Effector CD8-positive, alpha-beta T cell (primary cell): ENCODE results near the gene CD274.
"Not testable (repeated sequence)": the region's sequence is repeated elsewhere in the genome, so short reads cannot be mapped to it uniquely, and the experiment has no call there.

Source experiments
- DNase-seq: peaks from one replicate; lab custom pipeline; 2025; lab: John Stamatoyannopoulos, UW

The CD274 gene

DNA sequence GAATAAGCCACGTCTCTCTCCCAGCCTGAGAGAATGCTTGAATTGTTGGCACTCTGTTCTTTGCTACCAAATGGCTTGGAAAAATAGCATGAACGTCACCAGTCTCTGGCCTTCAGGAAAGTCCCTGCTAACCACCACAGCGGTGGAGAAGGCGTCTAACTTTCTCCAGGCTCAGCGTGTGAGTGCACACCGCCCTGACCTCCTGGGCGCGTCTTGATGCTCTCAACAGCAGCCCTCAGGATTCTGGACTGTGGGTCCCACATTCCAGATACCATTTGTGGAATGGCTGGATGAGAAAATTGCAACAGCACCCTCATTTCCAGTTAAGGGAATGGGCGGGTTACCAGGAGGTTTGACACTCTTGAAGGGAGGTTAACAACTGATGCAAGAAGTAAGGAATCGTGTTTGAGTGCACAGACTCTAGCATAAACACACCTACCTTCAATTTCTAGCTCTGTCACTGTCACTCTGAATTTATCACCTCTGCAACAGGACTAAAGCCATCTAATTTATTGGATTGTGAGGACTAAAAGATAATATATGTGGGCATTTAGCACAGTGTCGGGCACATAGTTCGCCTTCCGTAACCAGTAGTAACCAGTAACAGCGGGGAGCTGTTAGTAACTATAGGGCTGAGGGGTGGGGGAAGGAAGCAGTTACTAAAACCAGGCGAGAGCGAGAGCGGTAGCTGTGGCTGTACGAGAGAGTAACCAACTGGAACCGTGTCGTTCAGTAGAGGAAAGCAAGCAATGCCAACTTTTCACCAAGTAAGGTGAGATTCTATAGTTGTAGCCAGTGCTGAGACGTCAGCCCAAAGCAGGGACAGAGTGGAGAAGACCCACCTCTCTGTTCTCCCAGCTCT is 11.8 kb upstream of the CD274 start:
- DNase-seq: peak; percentile 16

DNA sequence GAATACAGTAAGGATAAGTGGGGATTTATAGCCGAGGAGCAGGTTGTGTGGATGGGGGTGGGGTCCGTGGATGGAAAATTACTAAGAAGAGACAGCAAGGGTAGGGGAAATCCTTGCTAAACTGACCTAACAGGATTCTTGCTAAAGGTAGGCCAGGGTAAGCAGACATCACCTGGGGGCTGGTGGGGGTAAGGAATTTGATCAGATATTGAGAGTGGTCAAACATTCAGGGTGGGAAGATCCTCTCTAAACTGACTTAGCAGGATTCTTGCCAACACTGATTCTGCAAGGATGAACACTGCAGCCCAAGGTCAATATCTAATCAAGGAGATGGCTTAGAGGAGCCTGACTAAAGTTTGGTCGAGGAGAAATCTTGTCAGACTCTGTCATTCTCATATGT is 9.9 kb upstream of the CD274 start:
- no peak for DNase-seq

DNA sequence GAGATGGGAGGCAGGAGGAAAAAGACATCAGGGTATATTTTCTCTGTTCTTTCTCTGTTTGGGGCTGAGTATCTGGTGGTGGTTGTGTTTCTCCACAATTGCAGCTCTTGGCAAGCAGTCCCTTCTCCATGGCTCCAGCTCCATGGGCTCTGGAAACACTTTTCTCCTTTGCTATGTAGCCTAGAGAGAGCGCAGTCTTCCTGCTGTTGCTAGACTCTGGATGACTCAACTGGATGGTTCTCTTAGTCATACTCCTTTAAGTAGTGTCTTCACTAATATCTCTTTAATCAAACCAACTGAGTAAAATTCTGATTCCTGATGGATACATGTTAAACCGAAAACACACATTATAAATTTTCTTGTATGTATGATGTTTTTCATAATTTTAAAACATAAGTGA is 9.3 kb upstream of the CD274 start:
- DNase-seq: no peak

DNA sequence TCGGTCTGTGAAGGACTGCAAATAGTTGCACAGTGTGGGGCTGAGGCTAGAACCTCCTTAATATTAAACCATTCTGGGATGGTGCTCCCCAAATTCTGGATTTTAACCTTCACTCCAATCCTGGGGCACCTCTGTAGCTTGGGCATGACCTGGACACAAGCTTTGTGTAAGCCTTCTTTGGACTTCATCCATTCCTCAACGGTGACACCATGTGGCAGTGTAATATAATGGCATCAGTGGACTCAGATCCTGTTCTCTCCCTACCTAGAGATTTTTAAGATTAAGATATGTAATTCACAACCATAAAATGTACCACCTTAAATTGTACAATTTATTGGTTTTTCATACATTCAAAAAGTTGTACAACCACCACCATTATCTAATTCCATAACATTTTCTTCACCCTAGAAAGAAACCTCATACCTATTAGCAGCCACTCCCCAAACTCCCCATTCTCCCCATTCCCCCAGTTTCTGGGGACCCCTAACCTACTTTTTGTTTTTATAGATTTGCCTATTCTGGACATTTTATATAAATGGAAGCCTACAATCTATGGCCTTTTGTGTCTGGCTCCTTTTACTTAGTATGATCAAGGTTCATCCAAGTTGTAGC is 7.8 kb upstream of the CD274 start:
- DNase-seq: no peak

DNA sequence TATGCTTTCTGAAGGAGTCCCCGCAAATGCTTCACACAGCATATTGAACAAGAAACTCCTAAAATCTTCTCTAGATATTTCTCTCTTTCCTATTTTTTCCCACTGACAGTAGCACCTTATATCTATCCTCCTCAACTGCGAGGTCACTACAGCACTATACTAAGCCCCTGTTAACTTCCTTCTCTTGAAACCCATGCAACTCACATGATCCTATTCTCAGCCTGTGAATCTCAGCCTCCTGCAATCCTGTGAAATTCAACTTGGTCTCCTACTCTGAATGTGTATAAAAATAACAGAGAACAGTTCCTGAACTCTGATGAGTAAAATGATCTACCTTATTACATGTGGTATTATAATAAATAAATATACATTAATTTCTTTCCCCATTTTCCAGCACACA is 6.5 kb upstream of the CD274 start:
- DNase-seq: no peak

DNA sequence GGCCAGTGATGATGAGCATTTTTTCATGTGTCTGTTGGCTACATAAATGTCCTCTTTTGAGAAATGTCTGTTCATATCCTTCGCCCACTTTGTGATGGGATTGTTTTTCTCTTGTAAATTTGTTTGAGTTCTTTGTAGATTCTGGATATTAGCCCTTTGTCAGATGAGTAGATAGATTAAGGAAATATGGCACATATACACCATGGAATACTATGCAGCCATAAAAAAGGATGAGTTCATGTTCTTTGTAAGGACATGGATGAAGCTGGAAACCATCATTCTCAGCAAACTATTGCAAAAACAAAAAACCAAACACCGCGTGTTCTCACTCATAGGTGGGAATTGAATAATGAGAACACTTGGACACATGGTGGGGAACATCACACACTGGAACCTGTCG is 5.2 kb upstream of the CD274 start:
- DNase-seq: not testable (repeated sequence)

DNA sequence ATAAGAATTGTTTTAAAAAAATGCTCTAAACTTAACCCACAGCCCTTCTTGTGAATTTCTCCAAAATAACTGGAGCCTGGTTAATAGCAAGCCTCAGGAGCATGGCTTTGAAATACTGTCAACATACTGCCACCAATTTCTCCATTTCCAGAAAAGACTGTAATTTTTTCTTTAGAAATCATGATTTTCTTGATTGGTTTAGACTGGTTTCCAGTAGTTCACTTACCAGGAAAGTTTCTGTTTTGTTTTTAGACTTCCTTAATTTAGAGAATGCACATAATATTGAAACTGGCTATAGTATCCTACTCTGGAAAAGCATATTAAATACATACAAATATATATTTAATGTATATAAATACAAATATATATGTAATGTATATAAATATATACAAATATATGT is 4.5 kb upstream of the CD274 start:
- no peak for DNase-seq

DNA sequence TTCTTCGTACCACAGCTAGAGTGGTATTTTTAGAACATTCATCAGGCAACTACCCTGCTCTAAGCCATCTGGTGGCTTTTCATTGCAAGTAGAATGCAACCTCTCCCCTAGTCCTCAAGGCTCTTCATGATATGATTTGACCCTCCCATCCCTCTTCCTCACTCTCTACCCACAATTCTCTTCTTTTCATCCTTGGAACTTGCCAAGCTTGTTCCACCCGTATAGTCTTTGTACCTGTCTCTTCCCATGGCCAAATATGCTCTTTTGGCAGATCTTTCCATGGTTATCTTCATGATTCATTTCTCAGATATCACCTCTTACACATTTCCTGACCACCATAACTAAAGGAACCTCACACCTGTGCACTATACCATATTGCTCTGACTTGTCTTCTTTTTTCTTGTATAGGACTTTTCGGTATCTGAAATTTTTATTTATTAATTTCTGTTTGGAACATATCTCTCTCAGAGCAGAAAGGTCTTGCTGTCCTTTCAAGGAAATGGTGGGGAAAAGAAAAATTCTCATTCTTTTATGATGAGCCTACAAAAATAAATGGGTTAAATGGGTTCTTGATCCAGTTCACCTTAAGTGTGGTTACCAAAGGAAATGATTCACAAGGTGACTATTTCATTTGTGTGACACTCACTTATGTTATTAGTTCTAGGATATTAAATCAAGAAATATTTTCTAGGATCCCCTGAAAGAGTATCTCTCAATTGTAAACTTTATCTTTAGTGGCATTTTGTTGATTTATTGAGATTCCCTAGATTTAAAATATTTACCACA is 3.7 kb upstream of the CD274 start:
- no peak for DNase-seq

DNA sequence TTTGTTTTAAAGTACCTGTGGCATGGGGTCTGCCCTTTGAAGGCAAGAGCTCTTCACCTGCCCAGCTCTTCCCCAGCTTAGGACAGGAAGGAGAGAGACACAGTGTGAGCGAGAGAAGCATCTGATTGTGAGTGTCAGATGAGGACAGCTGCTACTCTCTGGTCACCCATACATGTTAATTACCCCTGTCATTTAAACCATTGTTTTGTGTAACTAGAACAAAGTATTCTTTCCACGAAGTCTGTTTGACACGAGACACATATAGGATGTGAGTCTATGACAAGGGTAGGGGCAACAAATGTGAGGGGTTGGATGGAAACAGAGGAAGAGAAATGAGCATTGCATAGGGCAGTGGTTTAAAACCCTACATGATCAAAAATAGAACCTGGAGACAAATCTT is 3.0 kb upstream of the CD274 start:
- no peak for DNase-seq

DNA sequence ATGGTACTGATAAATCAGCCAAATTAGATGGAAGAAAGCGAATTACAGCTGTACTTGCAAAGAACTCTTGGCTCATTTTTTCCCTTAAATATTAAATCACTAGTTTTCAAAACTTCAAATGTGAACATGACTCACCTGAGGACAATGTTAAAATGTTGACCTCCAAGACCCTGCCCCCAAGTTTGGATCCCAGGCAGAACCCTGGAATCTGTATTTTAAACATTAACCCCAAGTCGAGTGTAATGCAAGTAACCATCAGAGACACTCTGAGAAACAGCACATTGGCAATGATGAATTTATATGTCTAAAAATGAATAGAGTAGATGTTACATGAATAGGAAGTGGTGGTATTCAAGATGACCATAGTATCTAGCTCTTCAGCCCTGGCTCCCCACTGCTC is 2.3 kb upstream of the CD274 start:
- no peak for DNase-seq

DNA sequence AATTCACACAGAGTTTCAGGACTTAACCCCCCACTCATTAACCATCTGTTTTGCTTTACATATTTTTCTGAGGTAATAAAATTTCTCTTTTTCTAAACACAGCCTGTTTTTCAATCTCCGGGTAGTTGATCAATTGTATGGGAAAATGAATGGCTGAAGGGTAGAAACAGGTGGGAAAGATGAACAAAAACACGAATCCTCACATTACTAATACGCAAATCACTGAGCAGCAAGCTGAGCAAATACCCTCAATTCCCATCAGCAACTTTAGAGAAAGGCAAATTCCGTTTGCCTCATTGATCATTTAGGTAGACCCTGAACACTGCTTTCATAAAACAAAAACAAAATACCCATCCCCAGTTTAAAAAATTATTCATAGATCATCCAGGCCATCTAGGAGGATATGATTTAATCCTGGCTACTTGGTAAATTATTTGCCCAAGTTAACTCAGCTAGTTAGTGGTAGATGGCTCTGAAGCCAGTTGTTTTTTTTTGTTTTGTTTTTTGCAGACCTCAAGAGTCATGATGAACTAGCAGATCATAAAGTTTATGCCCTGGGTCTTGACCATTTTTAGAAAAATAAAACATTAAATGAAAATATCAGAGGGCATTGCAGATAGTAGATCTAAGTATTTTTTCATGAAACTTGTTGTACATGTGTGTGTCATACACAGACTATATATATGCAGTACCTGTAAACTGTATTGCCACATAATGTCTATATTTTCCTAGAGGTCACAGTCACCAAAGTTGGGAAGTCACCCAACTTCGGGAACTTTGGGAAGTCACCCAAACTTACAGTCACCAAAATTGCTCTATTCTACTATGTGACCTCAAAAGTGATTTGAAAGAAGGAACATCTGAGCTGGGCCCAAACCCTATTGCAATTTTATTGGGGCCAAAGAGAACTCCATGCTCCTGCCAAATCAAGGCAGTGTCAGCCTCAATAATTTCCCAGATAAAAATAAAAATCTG is 1.6 kb upstream of the CD274 start:
- no peak for DNase-seq

DNA sequence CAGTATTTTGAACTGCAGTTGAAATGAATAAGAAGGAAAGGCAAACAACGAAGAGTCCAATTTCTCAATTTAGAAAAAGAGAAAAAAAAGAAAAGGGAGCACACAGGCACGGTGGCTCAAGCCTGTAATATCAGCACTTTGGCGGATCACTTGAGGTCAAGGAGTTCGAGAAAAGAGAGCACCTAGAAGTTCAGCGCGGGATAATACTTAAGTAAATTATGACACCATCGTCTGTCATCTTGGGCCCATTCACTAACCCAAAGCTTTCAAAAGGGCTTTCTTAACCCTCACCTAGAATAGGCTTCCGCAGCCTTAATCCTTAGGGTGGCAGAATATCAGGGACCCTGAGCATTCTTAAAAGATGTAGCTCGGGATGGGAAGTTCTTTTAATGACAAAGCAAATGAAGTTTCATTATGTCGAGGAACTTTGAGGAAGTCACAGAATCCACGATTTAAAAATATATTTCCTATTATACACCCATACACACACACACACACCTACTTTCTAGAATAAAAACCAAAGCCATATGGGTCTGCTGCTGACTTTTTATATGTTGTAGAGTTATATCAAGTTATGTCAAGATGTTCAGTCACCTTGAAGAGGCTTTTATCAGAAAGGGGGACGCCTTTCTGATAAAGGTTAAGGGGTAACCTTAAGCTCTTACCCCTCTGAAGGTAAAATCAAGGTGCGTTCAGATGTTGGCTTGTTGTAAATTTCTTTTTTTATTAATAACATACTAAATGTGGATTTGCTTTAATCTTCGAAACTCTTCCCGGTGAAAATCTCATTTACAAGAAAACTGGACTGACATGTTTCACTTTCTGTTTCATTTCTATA is 602 bp upstream of the CD274 start:
- DNase-seq: no peak

DNA sequence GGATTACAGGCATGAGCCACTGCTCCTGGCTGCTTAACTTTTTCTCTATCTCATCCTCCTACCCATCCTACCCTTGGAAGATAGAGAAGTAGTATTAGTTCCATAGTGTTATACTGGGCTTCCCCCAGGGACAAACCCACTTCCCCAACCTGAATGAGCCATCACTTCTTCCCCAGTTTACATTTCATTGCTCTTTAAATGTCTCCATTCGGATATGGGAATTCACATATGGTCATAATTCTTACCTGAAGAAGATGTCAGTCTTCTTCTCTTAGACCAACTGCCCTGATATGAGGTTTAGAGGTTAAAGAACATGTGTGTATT is 1.9 kb downstream of the CD274 start:
- no peak for DNase-seq

DNA sequence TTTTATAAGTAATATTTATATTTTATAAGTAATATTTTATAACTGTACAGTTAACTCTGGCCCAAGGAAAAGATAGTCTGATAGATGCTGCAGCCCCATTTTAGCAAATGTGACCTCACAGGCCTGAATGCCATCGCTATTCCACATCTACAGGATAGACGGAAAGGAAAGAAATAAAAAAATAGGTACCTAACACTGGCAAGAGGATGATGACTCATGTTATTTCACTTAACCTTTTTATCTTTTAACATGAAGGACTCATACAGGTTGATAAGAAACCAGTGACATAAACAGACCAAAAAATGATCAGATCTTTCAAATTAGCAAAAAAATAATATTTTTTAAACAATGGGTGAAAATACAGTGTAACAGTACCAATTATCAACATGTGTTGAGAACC is 2.7 kb downstream of the CD274 start:
- no peak for DNase-seq

DNA sequence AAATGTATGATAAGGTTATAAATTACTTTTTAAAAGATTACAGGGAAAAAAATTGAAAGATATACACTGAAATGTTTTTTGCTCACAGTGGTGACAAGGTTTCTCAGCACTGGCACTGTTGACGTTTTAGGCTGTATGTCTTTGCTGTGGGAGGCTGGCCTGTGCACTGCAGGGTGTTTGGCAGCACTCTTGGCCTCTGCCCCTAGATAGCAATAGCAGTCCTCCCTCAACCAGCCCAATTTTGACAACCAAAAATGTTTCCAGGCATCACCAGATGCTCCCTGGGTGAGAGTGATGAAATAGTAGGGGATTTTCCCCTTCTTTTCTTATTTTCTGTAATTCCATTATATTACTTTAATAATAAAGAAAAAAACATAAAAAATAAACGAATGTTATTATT is 3.3 kb downstream of the CD274 start:
- DNase-seq: no peak

DNA sequence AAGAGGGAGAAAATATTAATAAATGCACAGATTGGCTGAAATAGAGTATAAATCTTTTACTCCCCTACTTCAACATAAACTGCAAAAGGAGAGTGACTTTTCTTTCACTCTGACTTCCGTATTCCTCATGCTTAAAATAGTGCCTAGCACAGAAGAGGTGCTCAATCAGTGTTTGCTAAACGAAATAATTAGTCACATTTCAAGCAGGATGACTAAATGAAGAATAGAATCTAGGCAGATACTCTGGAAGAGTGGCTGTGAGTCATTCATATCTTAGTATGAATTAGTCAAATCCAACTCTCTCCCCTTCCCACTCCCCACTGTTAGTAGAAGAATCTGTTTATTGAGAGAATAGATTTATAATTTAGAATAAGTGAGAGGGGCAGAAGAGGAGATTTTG is 4.8 kb downstream of the CD274 start:
- no peak for DNase-seq

DNA sequence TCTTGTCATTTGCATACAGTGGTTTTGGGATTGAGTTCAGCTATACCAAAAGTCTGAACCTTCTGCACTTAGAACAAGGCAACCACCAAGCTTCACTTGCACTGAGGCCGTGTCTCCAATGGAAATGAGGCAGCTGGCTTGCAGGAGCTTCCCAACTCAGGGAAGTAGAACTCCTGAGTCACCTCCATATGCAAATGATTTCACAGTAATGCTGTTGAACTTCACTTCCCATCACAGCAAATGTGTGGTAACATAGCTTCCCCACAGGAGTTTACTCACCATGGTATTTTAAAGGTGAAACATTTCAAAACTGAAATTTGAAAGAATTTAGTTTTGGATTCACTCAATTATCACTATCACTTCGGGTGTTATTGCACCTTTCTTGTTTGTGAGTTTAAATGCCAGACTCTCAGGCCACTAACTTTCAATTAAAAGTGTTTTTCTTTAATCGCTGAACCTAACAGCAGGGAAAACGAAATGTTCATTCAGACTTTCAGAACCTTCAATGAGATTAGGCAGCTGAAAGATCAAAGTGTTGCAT is 9.0 kb downstream of the CD274 start:
- no peak for DNase-seq

DNA sequence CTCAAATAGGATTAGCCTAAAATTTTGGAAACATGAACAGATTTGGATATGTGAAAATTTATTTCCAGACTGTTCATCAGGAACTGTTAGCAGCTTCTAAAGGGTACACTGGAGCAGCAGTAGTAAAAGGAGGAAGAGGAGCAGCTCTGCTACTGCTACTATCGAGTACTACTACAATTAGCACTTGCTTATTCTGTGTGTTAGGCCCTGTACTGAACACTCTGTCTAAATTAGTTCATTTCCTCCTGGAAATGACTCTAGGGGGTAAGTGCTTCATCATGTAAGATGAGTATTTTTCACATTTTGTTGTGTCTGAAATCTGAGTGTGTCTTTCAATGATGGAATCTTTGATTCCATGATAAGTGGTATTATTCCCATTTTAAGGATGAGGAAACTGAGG is 9.8 kb downstream of the CD274 start:
- DNase-seq: no peak

DNA sequence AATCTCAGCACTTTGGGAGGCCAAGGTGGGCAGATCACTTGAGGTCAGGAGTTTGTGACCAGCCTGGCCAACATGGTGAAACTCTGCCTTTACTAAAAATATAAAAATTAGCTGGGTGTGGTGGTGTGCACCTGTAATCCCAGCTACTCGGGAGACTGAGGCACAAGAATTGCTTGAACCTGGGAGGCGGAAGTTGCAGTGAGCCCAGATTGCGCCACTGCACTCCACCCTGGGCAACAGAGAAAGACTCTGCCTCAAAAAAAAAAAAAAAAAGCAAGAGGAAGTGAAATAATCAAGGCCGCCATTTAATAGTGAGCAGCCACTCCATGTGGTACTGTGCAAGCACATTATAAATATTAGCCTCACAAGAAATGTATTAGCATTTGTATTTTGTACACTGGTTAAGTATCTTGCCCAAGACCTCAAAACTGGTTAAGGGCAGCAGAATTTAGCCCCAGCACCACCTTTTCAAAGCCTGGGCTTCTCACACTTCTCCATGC is 14.5 kb downstream of the CD274 start:
- DNase-seq: not testable (repeated sequence)

DNA sequence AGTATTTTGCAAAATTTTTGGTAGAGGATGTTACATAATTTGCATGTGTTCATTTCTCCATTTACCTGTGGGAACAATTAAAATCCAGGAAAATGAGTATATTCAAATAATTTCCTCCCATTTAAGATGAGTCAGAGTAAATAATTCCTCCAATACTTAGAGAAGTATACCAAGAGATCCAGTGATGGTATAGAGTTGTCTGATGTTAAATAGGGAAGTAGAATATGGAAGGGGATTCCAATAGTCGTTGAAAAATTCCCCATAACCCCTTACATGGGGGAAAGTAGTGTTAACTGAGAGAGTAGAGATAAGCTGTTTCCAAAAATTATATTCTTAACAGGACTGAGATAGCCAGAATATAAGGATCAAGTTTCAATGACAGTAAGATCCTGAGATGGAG is 15.7 kb downstream of the CD274 start:
- DNase-seq: no peak

DNA sequence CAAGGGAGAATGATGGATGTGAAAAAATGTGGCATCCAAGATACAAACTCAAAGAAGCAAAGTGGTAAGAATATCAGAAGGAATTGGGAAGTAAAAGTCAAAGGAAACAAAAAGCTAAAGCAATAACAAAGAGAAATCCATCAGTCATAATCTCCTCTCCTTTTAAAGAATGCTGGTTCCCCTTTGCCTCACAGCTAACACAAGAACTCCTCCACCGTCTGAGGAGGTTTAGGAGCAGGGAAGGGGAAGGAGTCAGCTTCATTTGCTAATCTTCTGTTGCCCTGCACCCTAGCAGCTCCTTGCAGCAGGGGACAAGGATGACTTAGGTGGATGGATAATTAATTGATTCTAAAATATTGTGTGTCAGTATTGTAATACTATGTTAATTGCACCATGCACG is 16.4 kb downstream of the CD274 start:
- no peak for DNase-seq
